Neural progenitor cell (in vitro differentiated cells): ENCODE results near the gene CHPF2.

ENCODE experiments used
- CTCF ChIP-seq: fragments of 200-600 bp; sonication (generic); IDR thresholded peaks from 2 replicates; pipeline ENCODE4 v1.5.1; 2017; ENCODE audit warnings: antibody characterized with exemption, mild to moderate bottlenecking
- EZH2 ChIP-seq: fragments of 200-600 bp; sonication (generic); IDR thresholded peaks from 2 replicates; pipeline ENCODE4 v1.6.1; 2017; ENCODE audit warnings: antibody characterized with exemption, mild to moderate bottlenecking, moderate library complexity

- TF ChIP-seq CTCF (no peak), EZH2 (no peak)
Measured at GRCh38 chr7:151237244-151238189, 5.2 kb downstream of the CHPF2 start.
